Umbilical cord (tissue), 2 donors: ENCODE results near the gene MAMDC4. TPM values are rescaled to one million over a fixed set of nuclear protein-coding genes. Genes with fewer than 3 reads are reported as not detected.

Experiments
- DNase-seq: peaks from one replicate; pipeline ENCODE4 v3.0.0-alpha.2; 2015; ENCODE audit warnings: low spot score
- total RNA-seq: library from RNA; depleted of rRNA; stranded (reverse); fragments of >200 nt; gene quantifications from one replicate; pipeline ENCODE4 v1.2.3, GENCODE V29; 2014; ENCODE audit warnings: low replicate concordance; ENCODE audit not compliant: insufficient read depth

Gene MAMDC4
- total RNA-seq, 1 donor from 2014 or later, result 4.6 TPM

- DNase-seq, result peak; percentile 99
These were observed 2.8 kb upstream of the MAMDC4 start, which contains the start of gene PHPT1 for GRCh38 chr9:136849038-136849959. Gene PHPT1 (plus strand): TSS chr9:136849409. CDS start chr9:136849431, 22 bp downstream.

GRCh38 chr9:136849960-136850865, 1.9 kb upstream of the MAMDC4 start:
- DNase-seq, result no peak

- no peak for DNase-seq
These were observed 1.0 kb upstream of the MAMDC4 start for GRCh38 chr9:136850866-136851775.

DNA sequence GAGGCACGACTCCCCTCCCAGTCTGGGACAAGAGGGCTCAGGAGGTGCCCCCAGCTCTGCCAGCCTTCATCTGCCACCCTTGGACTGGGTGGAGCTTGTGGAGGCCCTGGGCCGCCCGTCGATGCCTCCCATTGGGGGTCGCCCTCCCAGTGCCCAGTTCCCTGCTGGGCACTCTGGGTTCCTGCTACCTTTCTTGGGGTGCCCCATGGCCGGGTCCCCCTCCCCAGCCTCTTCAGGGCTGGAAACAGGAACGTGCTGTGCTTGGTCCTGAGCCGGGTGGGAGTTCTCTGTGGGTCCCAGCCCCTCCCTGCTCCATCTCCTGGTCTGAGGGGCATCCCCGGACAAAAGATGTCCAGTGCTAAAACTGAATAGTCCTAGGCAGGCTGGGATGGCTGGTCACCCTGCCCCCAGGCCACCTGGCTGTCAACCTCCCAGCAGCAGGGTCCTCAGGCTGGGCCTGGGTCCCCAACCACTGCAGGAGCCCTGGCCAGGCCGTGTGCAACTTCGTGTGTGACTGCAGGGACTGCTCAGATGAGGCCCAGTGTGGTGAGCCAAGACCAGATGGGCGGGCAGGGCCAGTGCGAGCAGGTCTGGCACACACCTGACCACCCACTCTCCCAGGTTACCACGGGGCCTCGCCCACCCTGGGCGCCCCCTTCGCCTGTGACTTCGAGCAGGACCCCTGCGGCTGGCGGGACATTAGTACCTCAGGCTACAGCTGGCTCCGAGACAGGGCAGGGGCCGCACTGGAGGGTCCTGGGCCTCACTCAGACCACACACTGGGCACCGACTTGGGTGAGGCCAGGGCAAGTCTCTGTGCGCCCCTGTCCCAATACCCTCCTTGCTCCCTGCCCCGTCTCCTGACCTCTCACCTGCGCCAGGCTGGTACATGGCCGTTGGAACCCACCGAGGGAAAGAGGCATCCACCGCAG, 784 bp downstream of the MAMDC4 start:
- DNase-seq, result no peak

GRCh38 chr9:136853596-136854112, 1.5 kb downstream of the MAMDC4 start:
- DNase-seq, result no peak

DNA sequence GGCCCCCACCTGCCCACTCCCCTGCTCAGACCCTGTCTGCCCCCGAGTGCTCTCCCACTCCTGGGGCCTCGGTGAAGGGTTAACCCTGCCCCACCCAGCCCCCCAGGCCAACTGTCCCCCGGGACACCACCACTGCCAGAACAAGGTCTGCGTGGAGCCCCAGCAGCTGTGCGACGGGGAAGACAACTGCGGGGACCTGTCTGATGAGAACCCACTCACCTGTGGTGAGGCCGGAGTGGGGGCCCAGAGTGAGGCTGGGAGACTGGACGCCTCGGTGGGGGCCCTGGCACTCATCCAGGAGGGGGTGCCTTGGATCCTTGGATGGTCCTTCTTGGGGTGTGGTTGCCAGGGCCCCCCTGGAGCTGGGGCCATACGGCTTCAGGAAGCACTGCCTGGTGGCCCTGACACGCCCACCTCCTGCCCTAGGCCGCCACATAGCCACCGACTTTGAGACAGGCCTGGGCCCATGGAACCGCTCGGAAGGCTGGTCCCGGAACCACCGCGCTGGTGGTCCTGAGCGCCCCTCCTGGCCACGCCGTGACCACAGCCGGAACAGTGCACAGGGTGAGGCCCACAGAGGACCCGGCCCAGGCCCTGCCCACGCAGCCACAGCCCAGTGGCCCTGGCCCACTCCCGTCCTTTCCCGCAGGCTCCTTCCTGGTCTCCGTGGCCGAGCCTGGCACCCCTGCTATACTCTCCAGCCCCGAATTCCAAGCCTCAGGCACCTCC, 2.1 kb downstream of the MAMDC4 start:
- no peak for DNase-seq

DNA sequence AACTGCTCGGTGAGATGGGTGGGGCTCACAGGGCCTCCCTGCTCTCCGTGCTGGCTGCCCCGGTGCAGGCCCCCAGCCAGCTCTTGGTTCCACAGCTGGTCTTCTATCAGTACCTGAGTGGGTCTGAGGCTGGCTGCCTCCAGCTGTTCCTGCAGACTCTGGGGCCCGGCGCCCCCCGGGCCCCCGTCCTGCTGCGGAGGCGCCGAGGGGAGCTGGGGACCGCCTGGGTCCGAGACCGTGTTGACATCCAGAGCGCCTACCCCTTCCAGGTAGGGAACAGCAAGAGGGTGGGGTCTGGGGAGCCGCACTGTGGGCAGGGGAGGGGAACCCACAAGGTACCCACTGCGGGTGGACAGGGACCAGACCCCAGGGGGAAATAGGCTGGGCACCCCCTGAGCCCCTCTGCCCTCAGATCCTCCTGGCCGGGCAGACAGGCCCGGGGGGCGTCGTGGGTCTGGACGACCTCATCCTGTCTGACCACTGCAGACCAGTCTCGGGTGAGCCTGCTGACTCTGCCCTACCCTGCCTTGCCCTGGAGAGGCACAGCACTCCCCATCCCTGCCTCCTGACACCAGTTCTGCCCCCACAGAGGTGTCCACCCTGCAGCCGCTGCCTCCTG, 2.8 kb downstream of the MAMDC4 start:
- no peak for DNase-seq

DNA sequence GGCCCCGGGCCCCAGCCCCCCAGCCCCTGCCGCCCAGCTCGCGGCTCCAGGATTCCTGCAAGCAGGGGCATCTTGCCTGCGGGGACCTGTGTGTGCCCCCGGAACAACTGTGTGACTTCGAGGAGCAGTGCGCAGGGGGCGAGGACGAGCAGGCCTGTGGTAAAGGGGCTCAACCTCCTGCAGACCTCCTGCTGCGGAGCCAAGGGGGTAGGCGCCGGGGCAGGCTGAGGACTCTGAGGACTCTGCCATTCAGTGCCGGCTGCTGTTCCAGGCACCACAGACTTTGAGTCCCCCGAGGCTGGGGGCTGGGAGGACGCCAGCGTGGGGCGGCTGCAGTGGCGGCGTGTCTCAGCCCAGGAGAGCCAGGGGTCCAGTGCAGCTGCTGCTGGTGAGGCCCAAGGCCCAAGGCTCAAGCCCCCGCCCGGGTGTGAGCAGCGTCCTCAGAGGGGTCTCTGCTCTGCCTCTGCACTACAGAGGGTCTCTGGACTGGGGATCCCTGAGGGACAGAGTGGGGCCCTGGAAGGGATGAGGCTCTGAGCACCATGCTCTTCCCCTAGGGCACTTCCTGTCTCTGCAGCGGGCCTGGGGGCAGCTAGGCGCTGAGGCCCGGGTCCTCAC, 3.4 kb downstream of the MAMDC4 start:
- DNase-seq, result no peak

GRCh38 chr9:136856079-136856476, 3.9 kb downstream of the MAMDC4 start:
- no peak for DNase-seq

- DNase-seq, result no peak
These were observed 4.5 kb downstream of the MAMDC4 start for GRCh38 chr9:136856541-136857141.

DNA sequence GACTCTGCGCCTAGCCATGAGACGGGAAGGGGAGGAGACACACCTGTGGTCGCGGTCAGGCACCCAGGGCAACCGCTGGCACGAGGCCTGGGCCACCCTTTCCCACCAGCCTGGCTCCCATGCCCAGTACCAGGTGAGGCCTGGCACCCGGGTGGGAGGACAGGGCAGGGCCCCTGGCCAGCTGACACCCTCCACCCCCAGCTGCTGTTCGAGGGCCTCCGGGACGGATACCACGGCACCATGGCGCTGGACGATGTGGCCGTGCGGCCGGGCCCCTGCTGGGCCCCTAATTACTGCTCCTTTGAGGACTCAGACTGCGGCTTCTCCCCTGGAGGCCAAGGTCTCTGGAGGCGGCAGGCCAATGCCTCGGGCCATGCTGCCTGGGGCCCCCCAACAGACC, 5.0 kb downstream of the MAMDC4 start:
- no peak for DNase-seq

GRCh38 chr9:136857581-136858412, 5.7 kb downstream of the MAMDC4 start:
- no peak for DNase-seq

DNA sequence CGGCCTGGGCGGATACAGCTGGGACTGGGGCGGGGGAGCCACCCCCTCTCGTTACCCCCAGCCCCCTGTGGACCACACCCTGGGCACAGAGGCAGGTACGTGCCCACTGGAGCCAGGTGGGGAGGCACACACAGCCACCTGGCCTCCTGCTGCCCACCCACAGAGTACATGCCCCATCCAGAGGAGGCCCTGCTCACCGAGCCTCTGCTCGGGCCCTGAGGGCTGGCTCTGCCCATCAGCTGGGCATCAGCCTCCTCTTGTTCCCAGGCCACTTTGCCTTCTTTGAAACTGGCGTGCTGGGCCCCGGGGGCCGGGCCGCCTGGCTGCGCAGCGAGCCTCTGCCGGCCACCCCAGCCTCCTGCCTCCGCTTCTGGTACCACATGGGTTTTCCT, 6.3 kb downstream of the MAMDC4 start:
- DNase-seq, result no peak

GRCh38 chr9:136858844-136859757, 7.0 kb downstream of the MAMDC4 start:
- peak; percentile 57 for DNase-seq

- no peak for DNase-seq
These were observed 8.4 kb downstream of the MAMDC4 start for GRCh38 chr9:136860529-136860928.
